Neuronal stem cell (in vitro differentiated cells): ENCODE measurements around the gene PNLIPRP3.
A peak's percentile ranks its signal among the peaks of the same experiment; 100 is the strongest.

Source experiments
- DNase-seq: peaks from one replicate; pipeline ENCODE4 v3.0.0-alpha.2; 2013; ENCODE audit warnings: low spot score
- H2AFZ ChIP-seq: one replicate; pipeline ENCODE4 v1.6.1; 2013; ENCODE audit warnings: mild to moderate bottlenecking, low read length, inconsistent platforms
- H2AK5ac ChIP-seq: 2 replicates; pipeline ENCODE4 v1.6.1; 2013; ENCODE audit warnings: low read depth, mild to moderate bottlenecking, inconsistent platforms, low read length, moderate library complexity, mixed read lengths
- H2BK120ac ChIP-seq: 2 replicates; pipeline ENCODE4 v1.6.1; 2013; ENCODE audit warnings: low read depth, mild to moderate bottlenecking, inconsistent platforms, low read length, moderate library complexity, mixed read lengths
- H2BK12ac ChIP-seq: one replicate; pipeline ENCODE4 v1.6.1; 2013; ENCODE audit warnings: low read length, inconsistent platforms
- H2BK15ac ChIP-seq: 2 replicates; pipeline ENCODE4 v1.6.1; 2013; ENCODE audit warnings: mild to moderate bottlenecking, low read length, inconsistent platforms, mixed read lengths
- H2BK5ac ChIP-seq: one replicate; pipeline ENCODE4 v1.6.1; 2013; ENCODE audit warnings: inconsistent platforms, mild to moderate bottlenecking, low read length, moderate library complexity
- H3K14ac ChIP-seq: one replicate; pipeline ENCODE4 v1.6.1; 2013; ENCODE audit warnings: low read length, inconsistent platforms
- H3K18ac ChIP-seq: 2 replicates; pipeline ENCODE4 v1.6.1; 2013; ENCODE audit warnings: low read length, inconsistent platforms
- H3K23ac ChIP-seq: 2 replicates; pipeline ENCODE4 v1.6.1; 2013; ENCODE audit warnings: low read depth, mild to moderate bottlenecking, mixed read lengths, low read length, inconsistent platforms; ENCODE audit not compliant: poor library complexity
- H3K27ac ChIP-seq: replicated peaks from 3 replicates; pipeline ENCODE4 v1.5.1; 2013; ENCODE audit warnings: low read length, inconsistent platforms
- H3K27me3 ChIP-seq, 3 experiments: 2 replicates each; pipeline ENCODE4 v1.6.1; 2013; ENCODE audit warnings: low read length in 3 of 3, mild to moderate bottlenecking in 2 of 3, inconsistent platforms in 1 of 3, low read depth in 1 of 3, mixed read lengths in 1 of 3, moderate library complexity in 1 of 3; ENCODE audit not compliant: control insufficient read depth in 3 of 3, insufficient read depth in 3 of 3
- H3K36me3 ChIP-seq, 2 donors: replicated peaks in 1 of 2; 2 replicates each; pipeline ENCODE4 v1.6.1; 2013; ENCODE audit warnings: low read length in 2 of 2; ENCODE audit not compliant: control insufficient read depth in 2 of 2, insufficient read depth in 2 of 2
- H3K4ac ChIP-seq: 2 replicates; pipeline ENCODE4 v1.6.1; 2013; ENCODE audit warnings: inconsistent platforms, mild to moderate bottlenecking, low read length, moderate library complexity
- H3K4me1 ChIP-seq, 2 donors: 1 replicate in 1 of 2; 2 replicates in 1 of 2; pipeline ENCODE4 v1.6.1; 2013; ENCODE audit warnings: low read length in 2 of 2, low read depth in 1 of 2; ENCODE audit not compliant: control insufficient read depth in 2 of 2, insufficient read depth in 1 of 2
- H3K4me2 ChIP-seq: one replicate; pipeline ENCODE4 v1.6.1; 2013; ENCODE audit warnings: mild to moderate bottlenecking, low read length, inconsistent platforms; ENCODE audit not compliant: insufficient read depth, poor library complexity, severe bottlenecking
- H3K4me3 ChIP-seq, 2 donors: 2 replicates each; pipeline ENCODE4 v1.5.1; 2013; ENCODE audit warnings: low read length in 2 of 2, mild to moderate bottlenecking in 2 of 2, inconsistent platforms in 1 of 2, moderate library complexity in 1 of 2
- H3K79me1 ChIP-seq: one replicate; pipeline ENCODE4 v1.6.1; 2013; ENCODE audit warnings: low read depth, mild to moderate bottlenecking, inconsistent platforms, low read length, moderate library complexity
- H3K9ac ChIP-seq: one replicate; pipeline ENCODE4 v1.6.1; 2013; ENCODE audit warnings: mild to moderate bottlenecking, low read depth, low read length, inconsistent platforms; ENCODE audit not compliant: poor library complexity
- H3K9me3 ChIP-seq, 2 donors: replicated peaks in 1 of 2; 2 replicates each; pipeline versions ENCODE3 to v1.6.1; 2013; ENCODE audit warnings: low read length in 2 of 2, mild to moderate bottlenecking in 2 of 2, inconsistent platforms in 1 of 2, low read depth in 1 of 2, mixed read lengths in 1 of 2, moderate library complexity in 1 of 2; ENCODE audit not compliant: control insufficient read depth in 2 of 2, insufficient read depth in 1 of 2
- H4K8ac ChIP-seq: one replicate; pipeline ENCODE4 v1.6.1; 2013; ENCODE audit warnings: low read depth, mild to moderate bottlenecking, inconsistent platforms, low read length, moderate library complexity
- H4K91ac ChIP-seq: one replicate; pipeline ENCODE4 v1.6.1; 2013; ENCODE audit warnings: low read length, low read depth, mild to moderate bottlenecking, inconsistent platforms; ENCODE audit not compliant: poor library complexity
- WGBS, 2 donors: extraction: QIAGEN DNeasy Blood & Tissue Kit; methylation state at CpG; one replicate each; pipeline ENCODE4 v1.1.7; 2013; ENCODE audit warnings: missing lambda C conversion rate in 2 of 2, mixed read lengths in 1 of 2; ENCODE audit not compliant: insufficient read length in 2 of 2, insufficient replicate concordance in 1 of 2; ENCODE audit errors: extremely low coverage in 2 of 2; 5-methylcytosine and 5-hydroxymethylcytosine counted together

PNLIPRP3 gene

GRCh38 chr10:116472891-116473290 lies 45.2 kb downstream of the PNLIPRP3 start:
- Histone ChIP-seq H3K27me3 (no peaks in the 10 kb centered on the region), H3K9me3 (no peaks in the 10 kb centered on the region), H2AK5ac (no peak overlapping the region), H3K14ac (no peak overlapping the region), H4K91ac (no peak overlapping the region), H3K79me1 (no peaks in the 10 kb centered on the region), H3K36me3 (no peaks in the 10 kb centered on the region), H3K27ac (no peak overlapping the region), H2BK12ac (no peak overlapping the region), H2BK120ac (no peak overlapping the region), H4K8ac (no peak overlapping the region), H3K23ac (no peak overlapping the region), H3K18ac (no peak overlapping the region), H3K4me2 (no peak overlapping the region), H2BK5ac (no peak overlapping the region), H3K9ac (no peak overlapping the region), H2AFZ (peak overlapping the region; percentile 25), H2BK15ac (no peak overlapping the region), H3K4me3 (no peak overlapping the region), H3K4me1 (no peaks in the 10 kb centered on the region), H3K4ac (no peak overlapping the region)
- no peak for DNase-seq
- no CpG with 5 or more reads among the region's 4 CpGs for WGBS, 2 donors

DNA sequence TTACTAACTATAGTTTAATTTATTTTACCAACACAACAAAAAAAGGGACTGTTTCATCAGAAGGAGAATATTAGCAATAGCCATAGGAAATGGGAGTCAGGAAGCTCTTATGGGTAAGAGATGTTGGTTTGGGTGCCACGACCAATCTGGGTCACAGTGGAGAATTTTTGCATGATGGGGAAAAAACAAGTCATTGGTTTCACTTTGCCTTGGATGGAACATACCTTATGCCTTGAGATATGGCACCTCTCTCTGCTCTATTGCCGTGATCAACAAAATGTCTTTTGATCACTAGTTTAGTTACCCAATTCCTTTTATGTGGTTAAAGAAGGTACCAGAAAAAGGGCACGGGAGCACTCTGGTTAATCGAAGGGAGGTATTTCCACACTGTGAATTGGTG lies 48.2 kb downstream of the PNLIPRP3 start:
- Histone ChIP-seq H2BK120ac (no peak overlapping the region), H3K36me3 (no peaks in the 10 kb centered on the region), H3K27ac (no peak overlapping the region), H3K4me2 (no peak overlapping the region), H2BK5ac (no peak overlapping the region), H3K4ac (no peak overlapping the region), H3K27me3 (peaks cover 0 to 3% (median 0%) of the 10 kb centered on the region in 3 experiments), H3K4me3 (no peak overlapping the region), H2BK15ac (no peak overlapping the region), H3K79me1 (no peaks in the 10 kb centered on the region), H3K14ac (no peak overlapping the region), H3K9ac (no peak overlapping the region), H3K9me3 (no peaks in the 10 kb centered on the region), H2AFZ (no peak overlapping the region), H2BK12ac (no peak overlapping the region), H4K8ac (no peak overlapping the region), H4K91ac (no peak overlapping the region), H3K23ac (no peak overlapping the region), H2AK5ac (no peak overlapping the region), H3K18ac (no peak overlapping the region), H3K4me1 (no peaks in the 10 kb centered on the region)
- WGBS, 2 donors = no CpG with 5 or more reads among the region's 4 CpGs
- DNase-seq = no peak

- no peak overlapping the region for H2AK5ac ChIP-seq
These were observed 48.8 kb downstream of the PNLIPRP3 start for GRCh38 chr10:116476461-116476860.

DNA sequence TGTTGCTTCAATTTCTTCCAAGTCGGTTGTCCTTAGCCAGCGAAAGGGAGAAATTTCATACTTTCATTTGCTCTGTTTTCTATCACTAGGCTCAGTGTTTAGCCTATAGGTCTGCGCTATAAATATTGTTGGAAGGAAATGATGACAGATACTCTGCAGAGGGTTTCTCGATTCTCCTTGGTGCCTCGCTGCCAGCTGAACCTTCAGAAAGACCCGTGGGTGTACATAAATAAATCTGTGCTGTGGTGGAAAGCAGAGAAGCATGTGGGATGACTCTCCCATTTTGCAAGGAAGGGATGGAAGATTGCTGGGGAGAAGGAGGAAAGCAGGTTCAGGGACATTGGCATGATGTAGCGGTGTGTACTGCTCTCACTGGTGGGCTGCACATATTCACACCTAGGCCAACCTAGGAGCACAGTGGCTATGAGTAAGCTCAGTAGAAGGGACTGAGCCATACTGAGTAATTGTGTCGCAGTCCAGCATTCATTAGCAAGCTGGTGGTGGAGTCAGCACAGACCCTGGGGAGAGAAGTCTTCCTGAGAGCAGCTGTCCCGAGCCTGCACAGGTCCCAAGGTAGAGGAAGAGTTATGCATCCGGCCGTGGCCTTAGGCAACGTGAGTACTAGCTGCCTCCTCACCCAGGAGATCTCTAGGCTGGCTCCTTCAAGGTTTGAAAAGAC lies 50.5 kb downstream of the PNLIPRP3 start:
- Histone ChIP-seq H3K23ac (no peak overlapping the region), H3K4ac (no peak overlapping the region), H3K4me1 (no peaks in the 10 kb centered on the region), H2BK120ac (no peak overlapping the region), H2BK12ac (no peak overlapping the region), H3K9me3 (no peaks in the 10 kb centered on the region), H4K91ac (no peak overlapping the region), H2BK15ac (no peak overlapping the region), H2AK5ac (no peak overlapping the region), H3K4me3 (peak overlapping the region in 1 of 2 donors; percentile 46), H3K79me1 (no peaks in the 10 kb centered on the region), H4K8ac (no peak overlapping the region), H3K36me3 (no peaks in the 10 kb centered on the region), H3K9ac (no peak overlapping the region), H2BK5ac (no peak overlapping the region), H3K14ac (no peak overlapping the region), H3K27ac (no peak overlapping the region), H3K27me3 (peaks cover 0 to 3% (median 0%) of the 10 kb centered on the region in 3 experiments), H3K18ac (no peak overlapping the region), H2AFZ (peak overlapping the region; percentile 17), H3K4me2 (no peak overlapping the region)
- no CpG with 5 or more reads among the region's 12 CpGs for WGBS, 2 donors
- no peak for DNase-seq

More at GRCh38 chr10:116476461-116476860, 48.8 kb downstream of the PNLIPRP3 start:
- Histone ChIP-seq H3K4ac (no peak overlapping the region), H2BK5ac (no peak overlapping the region), H3K27me3 (peaks cover 0 to 3% (median 0%) of the 10 kb centered on the region in 3 experiments), H3K23ac (no peak overlapping the region), H3K36me3 (no peaks in the 10 kb centered on the region), H2BK15ac (no peak overlapping the region), H3K27ac (no peak overlapping the region), H3K4me3 (no peak overlapping the region), H2BK12ac (no peak overlapping the region), H3K4me1 (no peaks in the 10 kb centered on the region), H2AFZ (no peak overlapping the region), H2BK120ac (no peak overlapping the region), H3K9ac (no peak overlapping the region), H3K9me3 (no peaks in the 10 kb centered on the region), H3K14ac (no peak overlapping the region), H3K18ac (no peak overlapping the region), H4K8ac (no peak overlapping the region), H4K91ac (no peak overlapping the region), H3K79me1 (no peaks in the 10 kb centered on the region), H3K4me2 (no peak overlapping the region)
- no peak for DNase-seq
- no CpG with 5 or more reads among the region's 4 CpGs for WGBS, 2 donors
